ENCODE data around the gene ADCY1.

Gene ADCY1

GRCh38 chr7:45573661-45574415 is at the start of gene ADCY1:
TSS of gene ADCY1 (plus strand) at chr7:45574368. CDS start at chr7:45574544, 176 bp downstream.
- no peak for TF ChIP-seq CTCF (IDR thresholded peaks at IDR 0.05)

GRCh38 chr7:45524445-45524844 is 49.7 kb upstream of the ADCY1 start:
- no peak for TF ChIP-seq CTCF (IDR thresholded peaks at IDR 0.05)

GRCh38 chr7:45525057-45525456 is 49.1 kb upstream of the ADCY1 start:
- TF ChIP-seq CTCF (IDR thresholded peaks at IDR 0.05), result no peak

GRCh38 chr7:45543473-45543872 is 30.7 kb upstream of the ADCY1 start:
- no peak for TF ChIP-seq CTCF (IDR thresholded peaks at IDR 0.05)

GRCh38 chr7:45563401-45563800 is 10.8 kb upstream of the ADCY1 start:
- no peak for TF ChIP-seq CTCF (IDR thresholded peaks at IDR 0.05)

GRCh38 chr7:45563941-45564461 is 10.2 kb upstream of the ADCY1 start:
- no peak for TF ChIP-seq CTCF (IDR thresholded peaks at IDR 0.05)

GRCh38 chr7:45564485-45564884 is 9.7 kb upstream of the ADCY1 start:
- TF ChIP-seq CTCF (IDR thresholded peaks at IDR 0.05), result no peak

Measured in LNCAP (cell line).